ENCODE data around the gene LNPK. TPM values are rescaled to one million over a fixed set of nuclear protein-coding genes. Genes with fewer than 3 reads are reported as not detected.

LNPK gene
- total and polyA plus RNA-seq, 9 of the 15 experiments (the other 6 are each of a cell fraction or from before 2014, with no cell fraction given): 6.4 to 40.4 (median 21.3) TPM

DNA sequence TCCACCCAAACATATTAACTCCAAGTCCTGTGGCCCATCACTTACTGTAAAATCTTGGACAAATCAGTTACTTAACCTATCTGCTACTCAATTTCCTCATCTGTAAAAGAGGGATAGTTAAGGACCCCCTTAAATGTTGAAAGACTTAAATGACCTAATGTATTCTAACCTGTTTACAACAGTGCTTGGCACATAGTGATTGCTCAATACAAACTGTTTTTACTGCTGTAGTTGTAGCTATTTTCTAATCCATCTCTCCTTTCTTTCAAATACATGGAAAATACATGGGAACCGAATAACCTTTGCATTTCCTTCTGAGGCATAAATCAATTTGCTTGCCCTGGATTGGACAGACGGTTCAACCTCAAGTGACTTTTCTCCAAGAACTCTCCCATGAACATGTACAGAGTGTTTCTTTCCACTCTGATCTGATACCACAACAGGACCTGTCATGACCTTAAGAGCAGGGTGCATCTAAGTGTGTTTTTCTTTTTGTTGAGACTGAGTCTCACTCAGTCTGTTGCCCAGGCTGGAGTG, 2.7 kb downstream of the LNPK start (continued):
- TF ChIP-seq CEBPG (CRISPR knock-in tag; IDR thresholded peaks at IDR 0.05): no peak
- peak in 1 of 2 experiments; percentile 54; a peak in 2 of 4 replicates for TF ChIP-seq CEBPG (tag; conservative IDR thresholded peaks at IDR 0.05 in 1 of 2, IDR thresholded peaks at IDR 0.05 in 1 of 2)

- Histone ChIP-seq H4K20me1 (replicated peaks; ENCODE audit: control insufficient read depth, insufficient read depth, low read length) (no peaks in the 10 kb centered on the region), H3K27ac (ENCODE audit: extremely low read depth, low read depth, low read length) (no peak overlapping the region), H3K9ac (ENCODE audit: insufficient read depth in 1 of 2, low read depth in 2 of 2, low read length in 2 of 2) (no peak overlapping the region), H3K4me1 (replicated peaks in 1 of 2; ENCODE audit: control insufficient read depth in 2 of 2, insufficient read depth in 2 of 2, low read length in 2 of 2) (no peaks in the 10 kb centered on the region; a peak in 1 of 5 replicates), H3K27me3 (ENCODE audit: control insufficient read depth in 2 of 2, insufficient read depth in 2 of 2, low read length in 2 of 2) (no peaks in the 10 kb centered on the region), H3K9me1 (ENCODE audit: control insufficient read depth, insufficient read depth, low read length) (no peaks in the 10 kb centered on the region), H3K4me2 (ENCODE audit: insufficient read depth, low read length) (no peak overlapping the region), H2AFZ (ENCODE audit: low read depth, low read length) (no peak overlapping the region), H3K4me3 (no peak overlapping the region), H3K79me2 (ENCODE audit: control insufficient read depth, insufficient read depth, low read length) (peaks cover 7% of the 10 kb centered on the region; the same call in 2 of the 3 replicates), H3K9me3 (replicated peaks; ENCODE audit: control insufficient read depth, insufficient read depth, low read depth, low read length) (no peaks in the 10 kb centered on the region), H3K36me3 (ENCODE audit: control insufficient read depth, insufficient read depth, low read length) (peaks cover 45% of the 10 kb centered on the region)
- ATAC-seq (no peak; the same call in 2 of the 3 replicates), FAIRE-seq (no peak), DNase-seq (ENCODE audit: extremely low read depth in 1 of 4, low spot score in 3 of 4) (no peak)
- intact Hi-C loops (cut with micrococcal nuclease): no loop called here
- 100% methylated on average over 2 of the region's 2 CpGs for WGBS (ENCODE audit: insufficient coverage, low coverage, missing lambda C conversion rate)
- in situ Hi-C loops (cut with MboI): no loop called here
- CTCF ChIA-PET (ENCODE audit: low intra/inter-chr PET ratio): no interaction called here
- POLR2A ChIA-PET: interaction anchor here (1.2 kb wide), 1 partner anchor 12 kb away, joined by 7 read pairs; the partner anchor contains the start of gene LNPK
- TF ChIP-seq MYC (IDR thresholded peaks at IDR 0.05; ENCODE audit: low read depth, low read length) (no peak), MYC (CRISPR knock-in tag; IDR thresholded peaks at IDR 0.05; ENCODE audit: borderline replicate concordance, low read depth) (no peak), ESRRA (IDR thresholded peaks at IDR 0.05; ENCODE audit: borderline replicate concordance, low read depth) (no peak), SNAPC5 (CRISPR knock-in tag; IDR thresholded peaks at IDR 0.05) (no peak), SMARCA4 (IDR thresholded peaks at IDR 0.05) (no peak)
- TF ChIP-seq, protein P1, sequence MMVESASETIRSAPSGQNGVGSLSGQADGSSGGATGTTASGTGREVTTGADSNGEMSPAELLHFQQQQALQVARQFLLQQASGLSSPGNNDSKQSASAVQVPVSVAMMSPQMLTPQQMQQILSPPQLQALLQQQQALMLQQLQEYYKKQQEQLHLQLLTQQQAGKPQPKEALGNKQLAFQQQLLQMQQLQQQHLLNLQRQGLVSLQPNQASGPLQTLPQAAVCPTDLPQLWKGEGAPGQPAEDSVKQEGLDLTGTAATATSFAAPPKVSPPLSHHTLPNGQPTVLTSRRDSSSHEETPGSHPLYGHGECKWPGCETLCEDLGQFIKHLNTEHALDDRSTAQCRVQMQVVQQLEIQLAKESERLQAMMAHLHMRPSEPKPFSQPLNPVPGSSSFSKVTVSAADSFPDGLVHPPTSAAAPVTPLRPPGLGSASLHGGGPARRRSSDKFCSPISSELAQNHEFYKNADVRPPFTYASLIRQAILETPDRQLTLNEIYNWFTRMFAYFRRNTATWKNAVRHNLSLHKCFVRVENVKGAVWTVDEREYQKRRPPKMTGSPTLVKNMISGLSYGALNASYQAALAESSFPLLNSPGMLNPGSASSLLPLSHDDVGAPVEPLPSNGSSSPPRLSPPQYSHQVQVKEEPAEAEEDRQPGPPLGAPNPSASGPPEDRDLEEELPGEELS (CRISPR knock-in tag; IDR thresholded peaks at IDR 0.05; ENCODE audit: borderline replicate concordance): no peak
- no TSS peak for BruUV-seq (replicated peaks)
Measured at GRCh38 chr2:175990099-175990498, 12.0 kb downstream of the LNPK start.

All from K562 (cell line).